K562 (cell line): ENCODE measurements around the gene MOB1A. TPM values are rescaled to one million over a fixed set of nuclear protein-coding genes. Genes with fewer than 3 reads are reported as not detected.
A peak's percentile ranks its signal among the peaks of the same experiment; 100 is the strongest.

ENCODE experiments used
- CHD2 ChIP-seq: IDR thresholded peaks from 2 replicates; pipeline ENCODE4 v1.6.1; 2011; ENCODE audit warnings: low read depth, low read length
- DPF2 ChIP-seq: fragments of 450-650 bp; IDR thresholded peaks from 2 replicates; pipeline ENCODE4 v1.6.1; 2016
- EHMT2 ChIP-seq: fragments of 450-650 bp; IDR thresholded peaks from 2 replicates; pipeline ENCODE4 v1.6.1; 2018; ENCODE audit warnings: antibody characterized with exemption
- HDGF ChIP-seq: fragments of 450-650 bp; IDR thresholded peaks from 2 replicates; pipeline ENCODE4 v1.6.1; 2016
- NONO ChIP-seq, 2 experiments: fragments of 200-400 bp in 1 of 2; fragments of 450-650 bp in 1 of 2; formaldehyde crosslinking in 1 of 2; IDR thresholded peaks; 2 replicates each; pipeline ENCODE4 v1.6.1; 2017; ENCODE audit warnings: low read depth in 2 of 2, mild to moderate bottlenecking in 2 of 2, moderate library complexity in 2 of 2, low read length in 1 of 2
- RCOR1 ChIP-seq, 2 experiments: IDR thresholded peaks; 2 replicates each; pipeline ENCODE4 v1.6.1; 2012; ENCODE audit warnings: low read depth in 2 of 2, low read length in 2 of 2, borderline replicate concordance in 1 of 2, improper control_type of control experiment in 1 of 2
- RFX5 ChIP-seq: IDR thresholded peaks from 2 replicates; pipeline ENCODE4 v1.6.1; 2011; ENCODE audit warnings: low read depth, mild to moderate bottlenecking, improper control_type of control experiment, low read length
- SMARCA4 ChIP-seq: fragments of 450-650 bp; IDR thresholded peaks from 2 replicates; pipeline ENCODE4 v1.6.1; 2016
- SPI1 ChIP-seq: IDR thresholded peaks from 2 replicates; pipeline ENCODE4 v1.6.1; 2011; ENCODE audit warnings: low read depth, low read length, control low read depth, borderline replicate concordance
- ZFX ChIP-seq: sonication (generic); formaldehyde crosslinking; IDR thresholded peaks from 2 replicates; pipeline ENCODE4 v1.8.0; 2022; ENCODE audit warnings: mild to moderate bottlenecking, missing genetic modification reagents, moderate library complexity
- ZNF280B ChIP-seq: fragments of 250-450 bp; sonication (Bioruptor Pico); IDR thresholded peaks from 2 replicates; pipeline ENCODE4 v1.5.1; 2021; ENCODE audit warnings: mild to moderate bottlenecking
- ZNF384 ChIP-seq: IDR thresholded peaks from 2 replicates; pipeline ENCODE4 v1.6.1; 2012; ENCODE audit warnings: low read depth, low read length, improper control_type of control experiment
- ZNF766 ChIP-seq: fragments of 200-800 bp; sonication (Bioruptor generic); conservative IDR thresholded peaks from 2 replicates; pipeline ENCODE4 v1.6.1; 2016; ENCODE audit warnings: missing genetic modification characterization, missing compliant biosample characterization
- ZNF830 ChIP-seq: fragments of 250-450 bp; sonication (Bioruptor Pico); IDR thresholded peaks from 2 replicates; pipeline ENCODE4 v1.5.0; 2021; ENCODE audit warnings: mild to moderate bottlenecking
- polyA plus RNA-seq, 8 experiments: library from polyadenylated mRNA; depleted of rRNA in 4 of 8; stranded (reverse) in 5 of 8; unstranded in 3 of 8; fragments of >200 nt; fragmentation: Nextera tagmentation in 2 of 8; fragmentation: Illumina TruSeq in 1 of 8; extraction: Ambion mirVana in 2 of 8; extraction: Trizol in 1 of 8; gene quantifications; 2 replicates each; pipeline versions ENCODE4 v1.2.1 to v1.2.3, GENCODE V29; 2011 to 2014; ENCODE audit warnings: inconsistent platforms in 1 of 8, missing spikeins in 1 of 8
- total RNA-seq, 7 experiments: library from RNA; depleted of rRNA in 6 of 7; stranded (reverse); fragments of >200 nt in 6 of 7; fragmentation: Illumina TruSeq in 2 of 7; extraction: Trizol in 2 of 7; gene quantifications; 2 replicates each; pipeline versions ENCODE4 v1.2.1 to v1.2.3, GENCODE V29; 2011 to 2021; ENCODE audit warnings: low replicate concordance in 1 of 7

The MOB1A gene
- total and polyA plus RNA-seq, 9 of the 15 experiments (the other 6 are each of a cell fraction or from before 2014, with no cell fraction given), result 24.8 to 100 (median 60.2) TPM

GRCh38 chr2:74149570-74150319 lies 28.9 kb downstream of the MOB1A start (continued):
- TF ChIP-seq RCOR1 (IDR thresholded peaks at IDR 0.05; ENCODE audit: borderline replicate concordance in 1 of 2, low read depth in 2 of 2, low read length in 2 of 2) (peak in 1 of 2 experiments; percentile 54; a peak in 1 of 4 replicates), SMARCA4 (peak; percentile 41; the same call in 1 of the 2 replicates), SPI1 (peak; percentile 32; the same call in 1 of the 2 replicates), ZNF766 (CRISPR knock-in tag) (0 out of 2 replicates have a peak, but pooled peaks have one; percentile 26), RFX5 (peak; percentile 55), ZNF280B (CRISPR knock-in tag) (no peak), HDGF (no peak), CHD2 (no peak), ZNF830 (CRISPR knock-in tag) (no peak), NONO (IDR thresholded peaks at IDR 0.05; ENCODE audit: low read depth in 2 of 2, low read length in 1 of 2) (no peak), DPF2 (peak; percentile 48; the same call in 1 of the 2 replicates), EHMT2 (no peak), ZFX (CRISPR knock-in tag) (no peak), ZNF384 (peak; percentile 74)
